NT2/D1 (cell line): ENCODE data around the gene RGCC.

Experiments
- DNase-seq: peaks from one replicate; pipeline ENCODE4 v3.0.0-alpha.2; 2011; ENCODE audit warnings: low read depth, low spot score
- H3K27me3 ChIP-seq: 2 replicates; pipeline ENCODE4 v1.6.0; 2011; ENCODE audit warnings: mild to moderate bottlenecking; ENCODE audit not compliant: insufficient read length, insufficient read depth
- H3K36me3 ChIP-seq: 2 replicates; pipeline ENCODE4 v1.6.1; 2011; ENCODE audit warnings: mild to moderate bottlenecking, low read length, mixed read lengths; ENCODE audit not compliant: insufficient read depth, insufficient read length
- H3K4me1 ChIP-seq: 2 replicates; pipeline ENCODE4 v1.5.1; 2011; ENCODE audit not compliant: insufficient read depth, insufficient read length
- H3K4me3 ChIP-seq: 2 replicates; pipeline ENCODE4 v1.5.1; 2011; ENCODE audit warnings: low read depth; ENCODE audit not compliant: insufficient read length
- H3K9ac ChIP-seq: 2 replicates; pipeline ENCODE4 v1.6.0; 2011; ENCODE audit warnings: low read depth; ENCODE audit not compliant: insufficient read length
- H3K9me3 ChIP-seq: 2 replicates; pipeline ENCODE4 v1.5.1; 2011; ENCODE audit warnings: mild to moderate bottlenecking, low read length; ENCODE audit not compliant: insufficient read depth
- SUZ12 ChIP-seq: IDR thresholded peaks from 2 replicates; pipeline ENCODE4 v1.6.1; 2011; ENCODE audit not compliant: insufficient read length, insufficient read depth; ENCODE audit errors: extremely low read depth
- YY1 ChIP-seq: IDR thresholded peaks from 2 replicates; pipeline ENCODE4 v1.6.1; 2011; ENCODE audit not compliant: insufficient read length, insufficient read depth
- ZNF274 ChIP-seq: IDR thresholded peaks from 2 replicates; pipeline ENCODE4 v1.6.1; 2011; ENCODE audit warnings: mild to moderate bottlenecking, low read depth, low read length

RGCC gene

DNA sequence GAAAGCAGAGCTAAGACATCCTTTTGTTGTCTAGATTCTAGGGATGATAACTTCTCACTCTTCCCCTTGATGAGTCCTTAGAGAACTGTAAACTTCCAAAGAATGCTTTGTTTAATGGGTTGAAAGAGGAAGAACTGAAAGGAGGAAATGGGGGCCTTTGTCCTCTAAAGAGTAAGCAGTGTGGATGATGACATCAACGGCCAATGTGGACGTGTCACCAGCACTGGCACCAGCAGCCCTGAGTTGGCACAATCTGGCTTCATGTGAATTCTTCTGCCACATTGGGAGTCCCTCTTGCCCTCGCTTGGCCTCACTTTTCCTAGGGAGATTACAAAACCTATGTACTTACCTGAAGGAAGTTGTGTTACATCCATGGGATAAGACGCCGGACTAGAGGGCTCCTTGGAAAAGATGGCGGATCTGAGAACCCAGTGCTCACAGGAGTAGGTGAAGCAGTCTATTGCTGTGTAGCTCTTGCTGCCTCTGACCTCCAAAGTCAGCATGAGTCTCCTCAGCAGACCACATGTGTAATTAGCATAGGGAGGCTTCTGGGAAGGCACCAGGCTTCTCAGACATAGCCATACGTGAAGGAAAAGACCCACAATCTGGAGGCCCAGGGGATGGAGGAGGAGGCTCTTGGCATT is 62.8 kb downstream of the RGCC start:
- DNase-seq, result no peak
- no peaks in the 10 kb centered on the region for H3K36me3 ChIP-seq
- H3K9ac ChIP-seq, result no peak overlapping the region
- H3K4me3 ChIP-seq, result no peak overlapping the region
- TF ChIP-seq SUZ12 (no peak), ZNF274 (no peak), YY1 (no peak)
- peaks cover 6% of the 10 kb centered on the region; the same call in 1 of the 2 replicates for H3K9me3 ChIP-seq
- no peaks in the 10 kb centered on the region for H3K27me3 ChIP-seq
- H3K4me1 ChIP-seq, result no peaks in the 10 kb centered on the region
